ENCODE measurements around the gene PROB1.
"Not testable (repeated sequence)": the region's sequence is repeated elsewhere in the genome, so short reads cannot be mapped to it uniquely, and the experiment has no call there.

The PROB1 gene

DNA sequence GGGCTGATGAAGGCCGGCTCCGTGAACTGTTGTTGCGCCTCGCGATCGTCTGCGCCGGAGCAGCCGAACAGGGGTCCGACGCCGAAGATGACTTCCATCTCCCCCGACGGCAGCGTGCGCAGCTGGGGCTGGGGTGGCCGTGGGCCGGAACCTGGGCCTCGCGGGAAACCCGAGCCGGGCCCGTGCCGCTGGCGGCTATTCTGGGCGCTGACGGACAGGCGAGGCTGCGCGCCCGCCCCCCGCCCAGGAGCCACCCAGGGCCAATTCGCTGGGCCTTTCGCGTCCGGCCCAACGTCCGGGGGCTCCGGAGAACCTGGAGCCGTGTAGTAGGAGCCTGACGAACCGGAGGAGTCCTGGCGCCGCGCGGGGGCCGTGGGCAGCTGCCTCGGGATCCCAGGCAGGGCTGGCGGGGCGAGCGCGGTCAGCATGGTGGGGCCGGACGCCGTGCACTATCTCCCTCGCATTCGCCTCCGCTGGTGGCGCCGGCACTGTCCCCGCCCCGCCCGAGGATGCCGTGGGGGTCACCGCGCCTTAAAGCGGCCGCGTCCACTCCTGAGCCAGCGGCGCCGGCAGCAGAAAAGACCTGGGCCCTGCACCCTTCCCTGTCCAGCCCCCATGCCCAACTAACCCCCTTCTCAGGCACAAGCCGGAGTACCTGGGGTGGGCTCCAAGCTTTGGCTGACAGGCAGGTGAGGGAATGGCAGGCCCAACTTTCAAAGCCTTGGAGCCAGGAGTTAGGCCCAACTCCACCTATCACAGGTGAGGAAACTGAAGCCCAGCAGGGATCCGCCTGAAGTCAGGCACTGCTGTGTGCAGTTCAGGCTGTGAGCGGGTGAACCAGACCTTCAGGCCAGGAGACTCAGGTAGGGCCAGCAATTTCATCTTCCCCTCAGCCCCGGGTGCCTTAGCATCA, at the start of gene PROB1:
Gene PROB1 (minus strand): TSS at position 451 of the 913 bp plus-strand sequence. CDS start 23 bp downstream, at position 428.
- no peak for DNase-seq

- peak; percentile 11 to 22 for DNase-seq
Observed at GRCh38 chr5:139443831-139444453, 49.0 kb upstream of the PROB1 start.

- DNase-seq: not testable (repeated sequence)
Observed at GRCh38 chr5:139440416-139440815, 45.5 kb upstream of the PROB1 start.

DNA sequence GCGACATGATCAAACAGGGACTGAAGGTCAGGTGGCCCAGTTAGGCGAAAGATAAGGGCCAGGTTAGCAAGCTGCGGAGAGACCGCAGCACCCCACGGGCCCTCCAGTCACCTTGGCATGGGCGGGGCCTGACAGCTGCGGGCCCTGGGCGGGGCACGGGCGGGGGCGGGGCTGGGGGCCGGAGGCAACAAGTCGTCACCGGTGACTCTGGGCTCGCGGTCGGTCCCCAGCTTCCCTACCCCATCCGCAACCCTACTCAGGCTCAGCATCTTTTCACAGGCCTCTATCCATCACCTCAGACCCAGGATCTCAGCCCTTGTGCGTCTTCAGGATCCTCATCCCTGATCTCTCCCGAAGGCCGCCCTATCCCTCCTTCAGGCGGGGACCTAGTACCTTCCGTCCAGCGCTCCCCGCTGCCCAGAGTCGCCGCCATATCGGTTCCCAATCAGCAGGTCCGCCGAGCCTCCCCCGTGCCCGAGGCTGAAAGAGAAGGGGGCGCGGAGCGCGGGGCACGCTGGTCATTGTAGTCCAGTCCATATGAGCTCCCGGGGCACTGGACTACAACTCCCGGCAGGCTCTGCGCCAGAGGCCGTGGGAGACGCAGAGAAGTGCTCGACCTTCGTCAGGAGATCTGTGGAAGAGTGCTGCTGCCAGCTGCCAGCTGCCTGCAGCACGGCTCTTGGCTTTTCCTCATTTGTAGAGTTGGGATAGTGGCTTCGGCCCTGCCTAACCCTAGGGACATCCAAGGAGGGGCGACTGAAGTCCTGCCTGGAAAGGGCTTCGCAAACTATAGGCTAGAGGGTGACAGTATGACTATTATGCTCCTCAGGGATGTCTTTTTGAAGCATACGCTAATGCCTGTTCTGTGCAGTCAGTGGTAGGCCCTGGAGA, 44.4 kb upstream of the PROB1 start, which contains the start of gene DNAJC18:
Gene DNAJC18 (minus strand): TSS at position 513 of the 891 bp plus-strand sequence. CDS start 80 bp downstream, at position 433.
- peak; percentile 91 to 92 for DNase-seq

- DNase-seq: no peak
Observed at GRCh38 chr5:139438707-139439012, 43.8 kb upstream of the PROB1 start.

DNA sequence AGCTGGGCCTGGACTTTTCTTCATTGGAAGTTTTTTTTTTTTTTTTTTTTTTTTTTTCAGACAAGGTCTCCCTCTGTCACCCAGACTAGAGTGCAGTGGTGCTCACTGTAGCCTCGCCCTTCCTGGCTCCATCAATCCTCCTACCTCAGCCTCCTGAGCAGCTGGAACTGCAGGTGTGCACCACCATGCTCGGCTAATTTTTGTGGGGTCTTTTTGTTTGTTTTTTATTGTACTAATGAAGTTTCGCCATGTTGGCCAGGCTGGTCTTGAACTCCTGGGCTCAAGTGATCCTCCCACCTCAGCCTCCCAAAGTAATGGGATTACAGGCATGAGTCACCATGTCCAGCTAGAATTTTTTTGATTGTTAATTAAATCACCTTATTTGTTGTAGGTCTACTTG, 40.8 kb upstream of the PROB1 start:
- no peak for DNase-seq

GRCh38 chr5:139431706-139432105, 36.8 kb upstream of the PROB1 start:
- no peak for DNase-seq

DNA sequence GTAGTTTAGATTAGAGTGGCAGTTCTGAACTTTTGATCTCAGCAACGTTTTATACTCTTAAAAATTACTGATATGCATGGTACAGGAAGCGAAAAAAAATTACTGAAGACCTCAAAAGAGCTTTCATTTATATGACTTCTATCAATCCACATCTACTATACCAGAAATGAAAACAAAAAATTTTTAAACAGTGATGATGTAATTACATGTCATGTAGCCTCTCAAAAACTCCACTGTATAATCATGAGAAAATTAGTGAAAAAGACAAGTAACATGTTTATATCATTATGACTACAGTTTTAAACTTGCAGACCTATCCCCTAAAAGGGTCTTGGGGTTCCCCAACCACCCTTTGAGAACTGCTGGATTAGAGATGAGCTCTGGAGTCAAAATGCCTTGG, 35.1 kb upstream of the PROB1 start:
- DNase-seq: no peak

DNA sequence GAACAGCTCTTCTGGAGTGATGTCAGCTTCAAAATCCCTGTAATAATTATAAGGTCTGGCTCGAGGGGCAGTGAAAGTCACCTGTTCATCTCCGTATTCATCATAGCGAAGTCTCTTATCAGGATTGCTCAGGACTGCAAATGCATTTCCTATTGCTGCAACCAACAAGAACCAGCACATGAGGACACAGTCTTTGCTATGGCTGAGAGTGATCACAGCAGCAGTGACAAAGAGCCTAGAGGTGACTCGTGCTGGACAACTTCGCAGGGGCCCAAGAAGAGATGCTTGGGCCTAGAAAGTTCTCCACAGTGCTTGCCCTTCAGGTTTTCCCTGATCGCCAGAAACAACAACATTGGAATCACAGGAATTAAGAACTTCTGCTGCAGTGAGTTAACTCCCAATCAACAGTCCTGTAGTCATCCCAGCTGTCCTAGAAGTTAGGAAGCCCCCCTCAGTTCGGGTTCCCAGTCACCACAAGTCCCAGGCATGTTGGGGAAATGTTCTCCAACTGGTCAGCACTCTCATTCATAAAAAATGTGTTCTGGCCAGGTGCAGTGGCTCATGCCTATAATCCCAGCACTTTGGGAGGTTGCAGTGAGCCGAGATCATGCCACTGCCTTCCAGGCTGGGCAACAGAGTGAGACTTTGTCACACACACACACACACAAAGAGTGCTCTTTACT, 31.4 kb upstream of the PROB1 start:
- DNase-seq: no peak

GRCh38 chr5:139425497-139425896, 30.6 kb upstream of the PROB1 start:
- DNase-seq: no peak

- peak; percentile 90 to 91 for DNase-seq
Observed at GRCh38 chr5:139422307-139422893, 27.5 kb upstream of the PROB1 start.

- DNase-seq: no peak
Observed at GRCh38 chr5:139419226-139420192, 24.6 kb upstream of the PROB1 start.

DNA sequence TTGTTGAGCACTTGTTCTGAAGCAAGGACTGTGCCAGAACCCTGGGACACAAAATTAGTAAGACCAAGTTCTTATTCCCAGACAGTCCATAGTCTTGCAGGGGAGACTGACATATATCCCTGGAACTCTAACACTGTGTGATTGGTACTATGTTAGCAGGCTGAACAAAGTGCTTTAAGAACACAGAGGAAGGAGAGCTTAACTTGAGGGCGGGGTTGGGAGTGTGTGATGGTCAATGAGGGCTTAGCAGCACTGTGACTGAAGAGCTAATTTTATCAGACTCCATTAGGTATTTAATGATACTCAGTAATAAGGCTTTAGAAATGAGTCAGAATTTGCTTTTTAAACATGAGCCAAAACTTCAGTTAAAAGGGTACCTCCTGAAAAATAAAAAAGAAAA, 23.9 kb upstream of the PROB1 start:
- DNase-seq: no peak

DNA sequence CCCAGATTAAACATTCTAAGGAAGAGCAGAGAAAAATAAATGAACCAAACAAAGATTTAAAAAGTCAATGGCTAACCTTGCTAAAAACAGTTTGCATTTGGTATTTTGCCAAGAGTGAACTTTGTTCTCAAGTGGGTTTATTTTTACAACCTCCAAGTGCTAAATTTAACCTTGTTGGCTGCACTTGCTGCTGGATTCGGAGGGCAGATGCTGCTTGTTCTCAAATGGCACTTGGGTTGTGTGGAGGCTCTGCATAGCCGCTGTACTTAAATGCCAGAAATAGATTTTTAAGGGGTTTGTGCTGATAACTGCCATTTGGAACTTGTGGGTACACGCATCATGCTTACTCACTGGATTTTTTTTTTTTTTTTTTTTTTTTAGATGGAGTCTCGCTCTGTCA, 22.3 kb upstream of the PROB1 start:
- DNase-seq: peak; percentile 62 to 66

GRCh38 chr5:139416651-139417050, 21.7 kb upstream of the PROB1 start:
- no peak for DNase-seq

DNA sequence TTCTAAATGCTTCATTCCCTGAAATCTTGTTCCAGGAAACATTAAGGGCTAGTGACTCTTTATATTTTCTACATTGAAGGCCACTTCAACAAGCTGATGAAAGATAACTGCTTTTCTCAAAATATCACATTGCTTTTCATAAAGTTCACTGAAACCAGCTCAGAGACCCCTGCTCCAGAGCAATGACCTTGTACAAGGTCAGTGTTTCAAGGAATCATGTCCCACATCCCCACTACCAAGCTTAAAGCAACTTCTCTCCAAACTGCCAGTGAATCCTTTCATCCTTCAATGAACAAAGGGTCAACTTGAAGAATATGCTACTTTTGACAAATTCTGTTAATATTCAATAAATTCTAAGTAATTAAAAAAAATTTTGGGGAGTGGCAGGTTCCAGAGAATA, 21.0 kb upstream of the PROB1 start:
- no peak for DNase-seq

- DNase-seq: no peak
Observed at GRCh38 chr5:139415221-139415861, 20.4 kb upstream of the PROB1 start.

- no peak for DNase-seq
Observed at GRCh38 chr5:139414581-139415130, 19.8 kb upstream of the PROB1 start.

GRCh38 chr5:139413963-139414362, 19.1 kb upstream of the PROB1 start:
- no peak for DNase-seq

GRCh38 chr5:139413153-139413552, 18.2 kb upstream of the PROB1 start:
- DNase-seq: no peak

All from Kasumi-1 (cell line).